GM10847 (cell line): ENCODE measurements around the gene MS4A6A.

Experiments used
- POLR2A ChIP-seq: IDR thresholded peaks from 2 replicates; pipeline ENCODE4 v1.6.1; 2011; ENCODE audit not compliant: insufficient read length; ENCODE audit errors: extremely low read depth

Gene MS4A6A

GRCh38 chr11:60193687-60194433 lies 11.0 kb upstream of the MS4A6A start:
- no peak for TF ChIP-seq POLR2A

DNA sequence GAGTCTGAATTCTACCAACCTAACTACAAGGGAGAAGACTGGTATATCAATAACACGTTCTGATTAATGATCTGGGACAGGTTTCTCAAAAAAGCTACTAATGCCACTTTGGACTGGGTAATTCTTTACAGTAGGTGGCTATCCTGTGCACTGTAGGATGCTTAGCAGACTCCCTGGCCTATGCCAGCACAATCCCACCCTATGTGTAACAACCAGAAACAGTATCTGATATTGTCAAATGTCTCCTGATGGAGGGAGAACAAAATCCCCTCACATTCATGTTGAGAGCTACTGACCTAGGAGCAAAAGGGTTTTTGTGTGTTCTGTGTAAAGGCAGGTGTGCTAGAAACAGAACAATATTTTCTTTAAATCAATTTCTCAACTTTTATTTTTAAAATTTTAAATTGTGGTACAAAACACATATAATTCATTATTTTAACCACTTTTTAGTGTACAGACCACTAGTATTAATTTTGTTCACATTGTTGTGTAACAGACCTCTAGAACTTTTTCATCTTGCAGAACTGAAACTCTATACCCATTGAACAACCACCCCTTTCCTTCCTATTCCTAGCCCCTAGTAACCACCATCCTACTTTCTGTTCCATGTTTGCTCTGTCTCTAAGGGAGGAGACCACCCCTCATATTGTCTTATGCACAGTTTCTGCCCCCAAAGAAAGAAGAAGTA lies 2.1 kb upstream of the MS4A6A start:
- no peak for TF ChIP-seq POLR2A

DNA sequence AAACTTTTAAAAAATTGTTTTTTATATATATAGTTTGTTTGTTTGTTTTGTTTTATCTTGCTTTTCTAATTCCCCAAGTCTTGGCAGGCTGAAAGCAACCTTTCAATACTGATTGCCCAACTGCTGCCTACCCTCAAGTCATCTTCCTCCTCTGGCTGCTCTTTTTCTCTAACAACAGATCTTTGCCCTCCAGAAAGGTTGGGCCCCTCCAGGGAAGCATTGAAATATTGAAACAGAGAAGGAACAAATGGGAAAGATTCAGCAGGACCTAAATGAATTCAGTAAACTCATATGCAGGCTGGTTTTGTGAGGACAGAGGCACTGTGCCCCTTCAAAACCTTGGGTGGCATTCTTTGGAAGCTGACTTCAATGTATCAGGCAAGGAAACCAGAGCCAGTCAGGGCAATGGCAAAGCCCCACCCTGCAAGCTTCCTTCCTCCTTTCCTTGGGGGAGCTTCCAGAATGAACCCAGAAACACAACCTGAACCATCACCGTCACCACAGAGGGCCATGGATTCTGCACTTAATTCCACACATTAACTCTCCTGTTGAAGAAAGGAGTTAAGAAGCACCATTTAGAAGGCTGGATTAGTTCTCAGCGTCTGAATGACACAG lies 815 bp upstream of the MS4A6A start:
- TF ChIP-seq POLR2A, result no peak

GRCh38 chr11:60175860-60176275 lies 7.0 kb downstream of the MS4A6A start:
- no peak for TF ChIP-seq POLR2A

DNA sequence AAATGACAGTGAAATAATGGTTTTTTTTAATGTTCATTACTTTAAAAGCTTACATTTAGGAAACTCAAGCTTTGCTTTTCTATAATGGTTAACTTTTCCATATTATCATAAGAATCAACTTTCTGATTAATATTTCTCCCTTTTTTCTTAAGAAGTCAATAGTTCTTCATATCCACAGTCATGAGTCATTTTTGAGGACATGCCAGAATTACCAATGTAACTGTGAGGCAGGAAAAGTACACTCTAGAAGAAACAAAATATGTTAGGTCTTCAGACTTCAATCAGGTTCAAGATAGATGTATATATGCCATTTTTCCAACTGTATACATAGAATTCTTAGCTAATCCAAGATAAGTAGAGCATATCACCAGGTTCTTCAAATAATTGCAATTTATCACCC lies 10.9 kb downstream of the MS4A6A start:
- no peak for TF ChIP-seq POLR2A

GRCh38 chr11:60170566-60170965 lies 12.3 kb downstream of the MS4A6A start:
- TF ChIP-seq POLR2A, result no peak

DNA sequence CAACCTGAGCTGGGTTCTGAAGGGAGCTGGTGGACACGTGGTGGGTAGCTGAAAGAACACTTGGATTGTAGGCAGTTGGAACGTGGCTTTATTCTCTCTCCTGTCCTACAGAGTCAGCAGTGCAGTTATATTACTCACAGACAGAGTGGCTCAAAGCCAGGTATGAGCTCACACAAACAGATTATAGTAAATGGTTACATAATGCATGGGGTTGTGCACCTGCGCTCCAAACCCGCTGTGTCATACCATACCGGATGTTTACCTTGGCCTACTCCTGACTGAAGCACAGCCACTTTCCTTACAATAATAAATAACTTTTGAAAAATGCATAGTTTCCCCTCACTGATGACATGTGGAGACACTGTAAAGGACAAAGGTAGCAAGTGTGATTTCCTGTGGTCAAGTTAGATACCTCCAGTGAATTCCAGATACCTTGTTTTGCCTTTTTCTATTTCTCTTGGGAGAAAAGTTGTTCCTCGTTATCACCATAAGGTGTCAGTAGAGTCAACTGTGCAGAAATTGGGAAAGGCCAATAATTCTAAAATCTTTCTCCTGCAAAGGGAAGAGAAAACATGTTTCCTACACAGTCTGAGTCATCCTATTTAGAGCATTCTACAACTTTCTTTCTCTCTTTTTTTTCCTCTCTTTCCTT lies 13.5 kb downstream of the MS4A6A start:
- TF ChIP-seq POLR2A, result no peak

- no peak for TF ChIP-seq POLR2A
These were observed 14.6 kb downstream of the MS4A6A start for GRCh38 chr11:60168306-60168705.

GRCh38 chr11:60165951-60166350 lies 16.9 kb downstream of the MS4A6A start:
- TF ChIP-seq POLR2A, result no peak

- TF ChIP-seq POLR2A, result no peak
These were observed 17.3 kb downstream of the MS4A6A start for GRCh38 chr11:60165538-60165937.

DNA sequence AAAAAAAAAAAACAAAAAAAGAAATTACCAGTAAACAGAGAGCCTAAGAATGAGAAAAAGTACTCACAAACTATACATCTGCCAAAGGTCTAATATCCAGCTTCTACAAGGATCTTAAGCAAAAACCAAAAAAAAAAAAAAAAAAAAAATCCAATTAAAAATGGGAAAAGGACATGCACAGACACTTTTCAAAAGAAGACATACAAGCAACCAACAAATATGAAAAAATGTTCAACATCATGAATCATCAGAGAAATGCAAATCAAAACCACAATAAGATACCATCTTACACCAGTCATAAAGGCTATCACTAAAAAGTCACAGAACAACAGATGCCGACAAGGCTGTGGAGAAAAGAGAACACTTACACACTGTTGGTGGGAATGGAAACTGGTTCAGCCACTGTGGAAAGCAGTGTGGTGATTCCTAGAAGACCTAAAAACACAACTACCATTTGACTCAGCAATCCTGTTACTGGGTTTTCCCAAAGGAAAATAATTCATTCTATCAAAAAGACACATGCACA lies 18.3 kb downstream of the MS4A6A start:
- TF ChIP-seq POLR2A, result no peak

- TF ChIP-seq POLR2A, result no peak
These were observed 21.1 kb downstream of the MS4A6A start for GRCh38 chr11:60161766-60162165.

- TF ChIP-seq POLR2A, result no peak
These were observed 21.8 kb downstream of the MS4A6A start for GRCh38 chr11:60161107-60161506.

- no peak for TF ChIP-seq POLR2A
These were observed 23.0 kb downstream of the MS4A6A start for GRCh38 chr11:60159868-60160267.

DNA sequence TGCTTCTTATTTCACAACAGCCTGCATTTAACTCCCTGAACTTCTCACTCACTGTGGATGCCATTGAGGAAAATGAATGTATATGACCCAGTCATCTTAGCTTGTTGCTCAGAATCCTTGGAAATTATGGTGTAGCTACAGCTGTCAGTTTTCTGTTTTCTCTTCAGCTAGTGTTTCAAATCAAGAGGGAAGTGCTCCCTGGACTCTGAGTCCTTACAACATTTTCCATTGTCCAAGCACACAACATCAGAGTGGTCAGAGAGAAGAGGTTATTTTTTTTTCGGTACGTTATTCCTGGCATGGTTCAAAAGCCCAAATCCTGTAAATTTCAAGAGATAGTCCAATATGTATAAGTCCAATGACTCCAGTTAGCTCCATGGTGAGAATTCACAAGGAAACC lies 23.6 kb downstream of the MS4A6A start:
- TF ChIP-seq POLR2A, result no peak
